ENCODE measurements around the gene PRAMEF11.

DNA sequence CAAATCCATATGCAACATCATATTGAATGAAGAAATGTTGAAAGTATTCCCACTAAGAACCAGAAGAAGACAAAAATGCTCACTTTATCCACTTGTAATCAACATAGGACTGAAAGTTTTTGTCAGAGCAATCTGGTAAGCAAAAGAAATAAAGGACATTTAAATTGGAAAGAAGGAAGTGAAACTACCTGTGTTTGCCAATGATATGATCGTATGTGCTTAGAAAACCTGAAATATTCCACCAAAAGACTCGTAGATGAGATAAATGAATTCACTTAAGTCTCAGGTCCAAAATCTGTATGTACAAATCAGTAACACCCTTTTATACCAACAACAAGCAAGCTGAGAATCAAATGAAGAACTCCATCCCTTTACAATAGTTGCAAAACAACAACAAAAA is 31.5 kb downstream of the PRAMEF11 start:
- TF ChIP-seq EZH2 (IDR thresholded peaks at IDR 0.05; ENCODE audit: borderline replicate concordance, insufficient read depth, low read depth, low read length, poor library complexity, severe bottlenecking) (no peak), CTCF (IDR thresholded peaks at IDR 0.05) (no peak)
